Activated CD4-positive, CD25-positive, alpha-beta regulatory T cell (primary cell): Measurements from ENCODE around the gene TUBGCP3.
"Not testable (repeated sequence)": the region's sequence is repeated elsewhere in the genome, so short reads cannot be mapped to it uniquely, and the experiment has no call there.

Source experiments
- DNase-seq, 4 experiments: peaks; one replicate each; lab custom pipeline; 2025; lab: John Stamatoyannopoulos, UW

Gene TUBGCP3, protein sequence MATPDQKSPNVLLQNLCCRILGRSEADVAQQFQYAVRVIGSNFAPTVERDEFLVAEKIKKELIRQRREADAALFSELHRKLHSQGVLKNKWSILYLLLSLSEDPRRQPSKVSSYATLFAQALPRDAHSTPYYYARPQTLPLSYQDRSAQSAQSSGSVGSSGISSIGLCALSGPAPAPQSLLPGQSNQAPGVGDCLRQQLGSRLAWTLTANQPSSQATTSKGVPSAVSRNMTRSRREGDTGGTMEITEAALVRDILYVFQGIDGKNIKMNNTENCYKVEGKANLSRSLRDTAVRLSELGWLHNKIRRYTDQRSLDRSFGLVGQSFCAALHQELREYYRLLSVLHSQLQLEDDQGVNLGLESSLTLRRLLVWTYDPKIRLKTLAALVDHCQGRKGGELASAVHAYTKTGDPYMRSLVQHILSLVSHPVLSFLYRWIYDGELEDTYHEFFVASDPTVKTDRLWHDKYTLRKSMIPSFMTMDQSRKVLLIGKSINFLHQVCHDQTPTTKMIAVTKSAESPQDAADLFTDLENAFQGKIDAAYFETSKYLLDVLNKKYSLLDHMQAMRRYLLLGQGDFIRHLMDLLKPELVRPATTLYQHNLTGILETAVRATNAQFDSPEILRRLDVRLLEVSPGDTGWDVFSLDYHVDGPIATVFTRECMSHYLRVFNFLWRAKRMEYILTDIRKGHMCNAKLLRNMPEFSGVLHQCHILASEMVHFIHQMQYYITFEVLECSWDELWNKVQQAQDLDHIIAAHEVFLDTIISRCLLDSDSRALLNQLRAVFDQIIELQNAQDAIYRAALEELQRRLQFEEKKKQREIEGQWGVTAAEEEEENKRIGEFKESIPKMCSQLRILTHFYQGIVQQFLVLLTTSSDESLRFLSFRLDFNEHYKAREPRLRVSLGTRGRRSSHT

GRCh38 chr13:112587764-112588489 is at the start of gene TUBGCP3:
Gene TUBGCP3 (minus strand): TSS chr13:112588153. CDS start chr13:112587980, 173 bp downstream.
- DNase-seq, result peak; percentile 54 to 60 (median 58)

GRCh38 chr13:112637017-112637801 is 49.3 kb upstream of the TUBGCP3 start:
- DNase-seq, result no peak

DNA sequence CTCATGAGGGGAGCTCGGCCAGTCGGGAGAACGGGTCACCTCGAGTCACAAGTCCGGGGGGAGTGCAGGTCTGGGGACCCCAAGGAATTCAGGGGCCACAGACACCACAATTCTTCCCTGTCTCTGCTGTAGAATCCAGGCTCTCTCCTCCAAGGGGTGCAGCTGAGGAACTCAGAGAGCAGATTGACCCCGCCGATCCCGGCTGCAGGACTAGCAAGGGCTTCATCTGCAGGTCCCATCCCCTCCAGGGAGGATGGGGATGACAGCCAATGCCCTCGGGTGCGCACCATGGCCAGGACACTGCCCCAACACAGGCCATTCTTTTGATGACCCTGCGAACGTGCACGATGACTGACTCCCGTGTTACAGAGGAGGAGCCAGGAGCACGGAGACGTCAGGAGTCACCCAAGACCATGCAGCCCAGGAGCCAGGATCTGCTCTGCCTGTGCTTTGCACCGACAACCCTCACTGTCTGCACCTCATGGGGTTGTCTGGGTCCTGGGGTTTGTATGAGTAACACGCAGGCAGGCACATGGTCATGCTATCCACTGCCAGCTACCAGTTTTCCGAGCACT is 48.5 kb upstream of the TUBGCP3 start:
- DNase-seq, result no peak

DNA sequence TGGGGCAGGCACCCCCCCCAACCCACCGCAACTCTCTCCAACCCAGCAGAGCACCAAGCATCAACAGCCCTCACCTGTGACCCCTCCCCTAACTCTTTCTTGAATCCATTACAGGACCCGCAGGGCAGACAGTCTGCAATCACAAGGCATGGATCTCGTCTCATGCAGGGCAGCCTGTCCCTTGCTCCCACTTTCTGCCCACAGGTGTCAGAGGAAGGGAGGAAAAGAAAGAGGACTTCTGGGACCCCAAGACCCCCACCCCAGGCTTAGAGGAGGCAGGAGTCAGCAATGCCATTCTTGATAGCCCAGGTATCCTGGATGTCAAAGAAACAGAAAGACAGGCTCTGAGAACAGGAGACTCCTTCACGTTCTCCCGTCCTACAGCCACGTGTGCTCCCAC is 47.4 kb upstream of the TUBGCP3 start:
- no peak for DNase-seq

DNA sequence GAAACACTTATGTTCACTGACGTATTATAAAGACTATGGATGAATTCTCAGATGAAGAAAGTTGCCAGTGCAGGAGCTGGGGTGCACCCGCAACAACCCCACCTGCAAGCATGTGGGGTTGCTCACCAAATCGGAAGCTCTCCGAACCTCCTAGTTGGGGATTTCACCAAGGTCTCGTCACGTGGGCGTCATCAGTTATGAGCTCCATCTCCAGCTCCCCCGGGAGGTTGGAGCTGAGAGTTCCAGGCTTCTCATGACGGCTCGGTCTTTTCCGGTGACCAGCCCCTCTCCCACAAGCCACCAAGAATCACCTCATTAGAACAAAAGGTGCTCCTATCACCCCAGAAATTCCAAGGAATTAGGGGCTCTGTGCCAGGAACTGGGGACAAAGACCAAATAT is 46.1 kb upstream of the TUBGCP3 start:
- no peak for DNase-seq

- DNase-seq, result not testable (repeated sequence)
Measured at GRCh38 chr13:112630226-112630625, 42.3 kb upstream of the TUBGCP3 start.

DNA sequence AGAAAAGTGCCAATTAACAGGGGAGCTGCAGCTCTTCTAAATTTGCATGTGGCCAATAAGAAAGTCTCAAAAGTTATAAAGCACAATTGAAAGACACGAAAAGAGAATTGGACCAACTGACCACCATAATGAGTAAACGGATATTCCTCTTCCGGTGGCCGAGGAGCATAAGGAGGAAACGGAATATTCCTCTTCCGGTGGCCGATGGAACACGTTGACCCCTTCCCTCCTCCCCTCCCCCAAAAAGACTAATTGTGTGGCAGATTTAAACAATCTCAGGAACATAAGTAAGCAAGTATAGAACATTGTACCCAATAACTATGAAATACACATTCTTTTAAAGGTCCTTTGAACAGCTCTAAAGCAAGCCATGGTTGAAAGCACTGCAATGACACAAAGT is 41.2 kb upstream of the TUBGCP3 start:
- DNase-seq, result no peak

GRCh38 chr13:112627613-112628012 is 39.7 kb upstream of the TUBGCP3 start:
- not testable (repeated sequence) for DNase-seq

DNA sequence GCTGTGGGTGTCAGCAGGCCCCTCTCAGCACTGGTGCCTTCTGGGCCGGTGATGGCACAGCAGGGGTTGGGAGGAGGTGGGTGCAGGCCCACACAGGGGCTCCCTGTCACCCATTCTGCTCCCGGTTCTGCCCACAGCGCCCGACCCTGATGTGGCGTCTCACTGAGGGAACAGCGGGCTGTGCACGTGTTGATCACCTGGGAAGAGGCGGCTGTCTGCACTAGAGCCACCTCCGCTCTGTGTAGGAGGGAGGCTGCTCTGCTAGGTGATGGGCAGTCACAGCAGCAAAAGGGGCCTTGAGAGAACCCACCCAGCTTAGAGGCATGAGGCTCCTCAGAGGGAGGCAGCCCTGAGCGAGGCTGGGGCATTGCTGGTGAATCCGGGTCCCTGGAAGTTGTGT is 39.2 kb upstream of the TUBGCP3 start:
- DNase-seq, result no peak

DNA sequence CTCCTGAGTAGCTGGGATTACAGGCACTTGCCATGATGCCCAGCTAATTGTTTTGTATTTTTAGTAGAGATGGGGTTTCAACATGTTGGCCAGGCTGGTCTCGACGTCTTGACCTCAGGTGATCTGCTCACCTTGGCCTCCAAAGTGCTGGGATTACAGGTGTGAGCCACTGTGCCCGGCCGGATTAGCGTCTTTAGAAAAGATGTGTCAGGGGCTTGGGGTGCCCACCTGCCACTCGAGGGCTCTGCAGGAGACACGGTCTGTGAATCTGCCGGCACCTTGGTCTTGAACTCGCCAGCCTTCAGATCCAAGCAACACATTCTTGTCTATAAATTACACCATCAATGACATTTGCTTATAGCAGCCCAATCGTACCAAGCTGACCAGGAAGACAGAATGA is 38.8 kb upstream of the TUBGCP3 start:
- no peak for DNase-seq

DNA sequence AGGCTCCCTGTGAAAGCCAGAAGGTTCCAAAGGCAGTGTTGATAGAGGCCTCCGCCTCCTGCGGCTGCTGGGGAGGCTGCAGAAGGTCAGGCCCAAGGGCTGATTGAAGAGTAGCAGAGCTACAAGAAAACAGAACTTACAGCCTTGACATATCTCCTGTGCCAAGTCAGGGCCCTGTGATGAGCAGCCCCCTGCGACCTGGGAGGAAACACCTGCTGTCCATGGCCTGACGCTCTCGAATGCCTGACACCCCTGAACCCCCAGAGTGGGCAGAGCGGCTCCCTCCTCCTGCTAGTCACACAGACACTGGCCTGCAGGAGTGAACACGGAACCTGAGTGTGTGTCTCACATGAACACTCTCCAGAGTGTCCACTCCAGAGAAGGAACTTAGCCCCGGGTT is 38.2 kb upstream of the TUBGCP3 start:
- no peak for DNase-seq

DNA sequence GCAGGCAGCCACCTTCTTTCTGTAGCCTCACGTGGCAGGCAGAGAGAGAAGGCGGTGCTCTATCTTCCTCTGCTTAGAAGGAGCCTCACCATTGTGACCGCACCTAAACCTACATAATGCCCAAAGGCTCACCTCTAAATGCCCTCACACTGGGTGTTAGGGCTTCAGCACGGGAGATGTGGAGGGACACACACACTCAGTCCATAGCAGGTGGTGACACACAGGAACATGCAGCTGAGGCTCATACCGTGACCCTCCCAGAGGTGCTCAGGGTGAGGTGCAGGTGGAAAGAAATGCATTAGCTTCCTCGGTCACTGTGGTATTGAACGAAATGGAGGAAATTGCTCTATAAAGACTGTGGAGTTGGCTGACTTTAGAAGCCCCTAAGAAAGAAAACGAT is 37.7 kb upstream of the TUBGCP3 start:
- no peak for DNase-seq

GRCh38 chr13:112624602-112625430 is 36.9 kb upstream of the TUBGCP3 start:
- DNase-seq, result no peak

DNA sequence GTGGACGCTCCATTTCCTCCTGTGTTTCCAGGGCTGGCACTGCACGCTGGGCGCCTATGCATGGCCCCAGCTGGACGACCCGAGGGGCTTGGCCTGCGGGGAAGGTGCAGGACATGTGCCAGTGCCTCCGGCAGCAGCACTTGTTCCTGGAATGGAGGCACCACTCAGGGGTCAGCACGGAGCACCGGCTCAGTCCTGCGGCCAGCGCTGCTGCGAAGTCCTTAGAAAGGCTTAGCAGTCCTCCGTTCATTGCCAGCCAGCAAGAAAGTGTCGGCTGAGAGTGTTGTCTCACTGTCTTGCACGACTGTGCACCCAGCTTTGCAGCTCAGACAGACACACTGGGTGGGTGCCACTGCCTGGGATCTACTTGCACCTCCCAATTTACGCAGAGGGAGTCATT is 36.1 kb upstream of the TUBGCP3 start:
- no peak for DNase-seq

DNA sequence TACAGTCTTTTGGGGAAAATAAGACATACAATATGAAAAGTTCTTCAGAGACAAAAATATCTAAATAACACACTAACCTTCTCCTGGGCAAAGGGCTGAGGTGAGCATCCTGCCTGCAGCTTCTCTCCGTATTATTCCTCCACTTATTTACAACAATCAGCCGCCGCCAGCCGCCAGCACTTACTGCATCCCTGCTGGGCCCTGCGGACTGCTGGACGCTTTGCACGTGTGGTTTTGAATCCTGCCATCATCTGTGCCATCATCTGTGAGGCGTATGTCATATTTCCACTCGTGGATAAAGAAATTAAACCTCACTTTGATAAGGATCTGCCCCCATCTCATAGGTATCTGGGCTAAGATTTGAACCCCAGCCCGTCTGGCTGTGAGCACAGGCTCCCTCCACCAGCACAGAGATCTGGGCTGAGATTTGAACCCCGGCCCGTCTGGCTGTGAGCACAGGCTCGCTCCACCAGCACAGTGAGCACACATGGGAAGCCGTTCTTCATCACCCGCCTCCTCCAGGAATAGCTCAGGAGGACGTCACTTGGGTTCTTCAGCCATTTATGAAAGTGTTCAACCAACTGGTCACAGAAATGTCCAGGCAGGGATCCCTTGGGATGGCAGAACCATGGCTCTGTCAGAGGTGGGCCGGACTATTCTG is 35.2 kb upstream of the TUBGCP3 start:
- DNase-seq, result no peak

- DNase-seq, result no peak
Measured at GRCh38 chr13:112622375-112622774, 34.4 kb upstream of the TUBGCP3 start.

DNA sequence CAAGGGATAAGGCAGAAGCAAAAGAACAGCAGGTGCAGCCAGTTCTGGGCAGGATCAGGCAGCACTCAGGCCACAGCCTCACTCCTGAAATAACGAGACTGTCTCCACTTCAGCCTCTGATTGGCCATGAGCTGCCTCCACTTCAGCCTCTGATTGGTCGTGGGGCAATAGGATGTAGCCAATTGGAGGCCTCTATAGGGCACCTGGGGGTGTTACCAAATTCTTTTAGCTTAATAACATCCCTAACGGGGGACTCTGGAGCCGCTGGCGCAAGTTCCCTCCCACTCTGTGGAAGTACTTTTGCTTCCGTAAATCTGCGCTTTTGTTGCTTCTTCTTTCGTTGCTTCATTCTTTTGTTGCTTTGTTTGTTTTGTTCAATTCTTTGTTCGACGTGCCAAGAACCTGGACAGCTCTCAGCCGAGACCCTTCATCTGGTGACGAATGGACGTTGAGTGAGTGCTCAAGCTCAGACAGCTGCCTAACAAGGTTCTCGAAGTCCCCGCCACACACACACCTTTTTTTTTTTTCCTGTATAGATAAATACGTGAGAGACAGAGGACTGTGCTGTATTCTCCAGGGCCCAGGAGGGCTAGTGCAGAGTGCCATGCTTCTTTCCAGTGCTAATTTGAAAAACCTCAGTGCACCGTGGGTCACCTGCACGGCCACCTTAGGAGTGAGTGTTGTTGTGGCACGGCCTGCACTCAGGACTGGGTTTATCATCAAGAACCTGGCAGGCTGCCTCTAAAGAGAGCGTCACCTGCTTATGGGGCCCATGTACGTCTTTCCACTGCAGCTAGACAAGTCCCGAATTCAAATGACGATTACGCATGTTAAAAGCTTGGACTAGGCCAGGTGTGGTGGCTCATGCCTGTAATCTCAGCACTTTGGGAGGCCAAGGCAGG is 32.0 kb upstream of the TUBGCP3 start:
- no peak for DNase-seq

DNA sequence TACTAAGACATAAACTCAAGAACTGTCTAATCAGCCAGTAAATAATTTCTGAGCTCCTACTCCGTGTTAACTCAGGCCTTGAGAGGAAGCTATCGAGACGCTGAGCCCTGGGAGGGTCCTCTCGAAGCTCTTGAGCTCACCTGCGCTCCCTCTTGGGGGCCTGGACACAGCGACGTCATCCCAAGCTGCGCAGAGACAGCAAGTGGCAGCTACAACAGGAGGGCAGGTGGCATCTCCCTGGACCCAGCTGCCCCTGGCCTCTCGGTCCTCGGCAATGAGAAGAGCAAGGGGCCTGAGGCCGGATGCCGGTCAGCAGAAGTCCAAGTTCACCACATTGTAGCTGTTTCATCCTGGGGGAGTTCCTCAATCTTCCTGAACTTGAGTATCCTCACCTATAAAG is 30.5 kb upstream of the TUBGCP3 start:
- no peak for DNase-seq
